Activated T-helper 2 cell treated with anti-CD3 and anti-CD28 coated beads, Interferon-gamma antibody, Interleukin-2, Interleukin-4, amounts not matched to agents 10 μg/mL and 5 μg/mL and 100 μg/mL, durations not matched to agents 14 hours and 24 hours and 36 hours (primary cell): ENCODE data around the gene TBXAS1. TPM values are rescaled to one million over a fixed set of nuclear protein-coding genes. Genes with fewer than 3 reads are reported as not detected.
"Not testable (repeated sequence)": the region's sequence is repeated elsewhere in the genome, so short reads cannot be mapped to it uniquely, and the experiment has no call there.

Experiments used
- DNase-seq: peaks from one replicate; pipeline ENCODE4 v3.0.0; 2021; ENCODE audit warnings: low spot score
- H3K27ac Mint-ChIP-seq: one replicate; pipeline ENCODE4 v1.8.0; 2021; ENCODE audit warnings: mixed read lengths
- H3K27me3 Mint-ChIP-seq: one replicate; pipeline ENCODE4 v1.8.0; 2021; ENCODE audit warnings: low read depth, mixed read lengths
- H3K36me3 Mint-ChIP-seq: one replicate; pipeline ENCODE4 v1.8.0; 2021; ENCODE audit warnings: low read depth, mixed read lengths
- H3K4me1 Mint-ChIP-seq: one replicate; pipeline ENCODE4 v1.8.0; 2021; ENCODE audit warnings: low read depth, mixed read lengths
- H3K4me3 Mint-ChIP-seq: one replicate; pipeline ENCODE4 v1.8.0; 2021; ENCODE audit warnings: low read depth, mild to moderate bottlenecking, moderate library complexity, mixed read lengths
- H3K9me3 Mint-ChIP-seq: one replicate; pipeline ENCODE4 v1.8.0; 2021; ENCODE audit warnings: mixed read lengths
- intact Hi-C: fragments of 100-400 bp; cut with micrococcal nuclease; formaldehyde crosslinking; loops from one replicate; pipeline ENCODE4 v1.15.1; 2023
- total RNA-seq: library from RNA; stranded (reverse); gene quantifications from 2 replicates; pipeline ENCODE4 v1.2.3, GENCODE V29; 2022

Gene TBXAS1
- total RNA-seq, 1 donor from 2014 or later, result 2.0 TPM

DNA sequence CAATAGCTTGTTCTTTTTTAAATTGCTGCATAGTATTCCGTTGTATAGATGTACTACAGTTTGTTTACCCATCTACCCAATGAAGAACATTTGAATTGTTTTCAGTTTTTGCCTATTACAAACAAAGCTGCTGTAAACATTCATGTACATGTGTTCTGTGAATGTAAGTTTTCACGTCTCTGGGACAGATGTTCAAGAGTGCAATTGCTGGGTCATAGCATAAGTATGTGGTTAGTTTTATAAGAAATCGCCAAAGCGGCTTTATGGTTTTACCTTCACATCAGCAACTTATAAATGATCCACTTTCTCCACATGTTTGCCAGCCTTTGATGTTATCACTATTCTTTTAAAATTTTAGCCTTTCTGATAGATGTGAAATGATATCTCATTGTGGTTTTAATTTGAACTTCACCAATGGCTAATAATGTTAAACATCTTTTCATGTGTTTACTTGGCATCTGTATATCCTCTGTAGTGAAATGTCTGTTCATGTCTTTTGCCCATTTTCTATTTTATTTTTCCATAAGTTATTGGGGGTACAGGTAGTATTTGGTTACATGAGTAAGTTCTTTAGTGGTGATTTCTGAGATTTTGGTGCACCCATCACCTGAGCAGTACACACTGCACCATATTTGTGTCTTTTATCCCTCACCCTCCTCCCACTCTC lies 73.5 kb downstream of the TBXAS1 start:
- Mint-ChIP-seq H3K27ac (no peak overlapping the region), H3K36me3 (no peaks in the 10 kb centered on the region), H3K4me3 (no peak overlapping the region), H3K9me3 (peaks cover 21% of the 10 kb centered on the region), H3K27me3 (peaks cover 25% of the 10 kb centered on the region), H3K4me1 (no peaks in the 10 kb centered on the region)
- intact Hi-C loops, result no loop called here
- no peak for DNase-seq

GRCh38 chr7:139903103-139903477 lies 74.0 kb downstream of the TBXAS1 start:
- H3K9me3 Mint-ChIP-seq, result peaks cover 24% of the 10 kb centered on the region
- not testable (repeated sequence) for H3K4me1 Mint-ChIP-seq, H3K4me3 Mint-ChIP-seq

GRCh38 chr7:139906879-139907278 lies 77.8 kb downstream of the TBXAS1 start:
- Mint-ChIP-seq H3K27ac (no peak overlapping the region), H3K27me3 (peaks cover 43% of the 10 kb centered on the region), H3K36me3 (no peaks in the 10 kb centered on the region), H3K9me3 (peaks cover 27% of the 10 kb centered on the region), H3K4me3 (no peak overlapping the region), H3K4me1 (peaks cover 5% of the 10 kb centered on the region)
- DNase-seq, result no peak
- intact Hi-C loops, result no loop called here

More at GRCh38 chr7:139903103-139903477, 74.0 kb downstream of the TBXAS1 start:
- DNase-seq, H3K27ac Mint-ChIP-seq, intact Hi-C loops, H3K36me3 Mint-ChIP-seq: not testable (repeated sequence)
- peaks cover 28% of the 10 kb centered on the region for H3K27me3 Mint-ChIP-seq

- DNase-seq, result no peak
- Mint-ChIP-seq H3K27ac (no peak overlapping the region), H3K9me3 (peaks cover 16% of the 10 kb centered on the region), H3K27me3 (peaks cover 40% of the 10 kb centered on the region), H3K36me3 (no peaks in the 10 kb centered on the region), H3K4me1 (peaks cover 5% of the 10 kb centered on the region), H3K4me3 (no peak overlapping the region)
- intact Hi-C loops, result no loop called here
These were observed 79.7 kb downstream of the TBXAS1 start for GRCh38 chr7:139908792-139909191.

GRCh38 chr7:139909379-139910050 lies 80.5 kb downstream of the TBXAS1 start:
- Mint-ChIP-seq H3K4me1 (peaks cover 5% of the 10 kb centered on the region), H3K27ac (no peak overlapping the region), H3K9me3 (peaks cover 13% of the 10 kb centered on the region), H3K4me3 (no peak overlapping the region), H3K27me3 (peaks cover 35% of the 10 kb centered on the region), H3K36me3 (no peaks in the 10 kb centered on the region)
- intact Hi-C loops, result no loop called here
- DNase-seq, result no peak

DNA sequence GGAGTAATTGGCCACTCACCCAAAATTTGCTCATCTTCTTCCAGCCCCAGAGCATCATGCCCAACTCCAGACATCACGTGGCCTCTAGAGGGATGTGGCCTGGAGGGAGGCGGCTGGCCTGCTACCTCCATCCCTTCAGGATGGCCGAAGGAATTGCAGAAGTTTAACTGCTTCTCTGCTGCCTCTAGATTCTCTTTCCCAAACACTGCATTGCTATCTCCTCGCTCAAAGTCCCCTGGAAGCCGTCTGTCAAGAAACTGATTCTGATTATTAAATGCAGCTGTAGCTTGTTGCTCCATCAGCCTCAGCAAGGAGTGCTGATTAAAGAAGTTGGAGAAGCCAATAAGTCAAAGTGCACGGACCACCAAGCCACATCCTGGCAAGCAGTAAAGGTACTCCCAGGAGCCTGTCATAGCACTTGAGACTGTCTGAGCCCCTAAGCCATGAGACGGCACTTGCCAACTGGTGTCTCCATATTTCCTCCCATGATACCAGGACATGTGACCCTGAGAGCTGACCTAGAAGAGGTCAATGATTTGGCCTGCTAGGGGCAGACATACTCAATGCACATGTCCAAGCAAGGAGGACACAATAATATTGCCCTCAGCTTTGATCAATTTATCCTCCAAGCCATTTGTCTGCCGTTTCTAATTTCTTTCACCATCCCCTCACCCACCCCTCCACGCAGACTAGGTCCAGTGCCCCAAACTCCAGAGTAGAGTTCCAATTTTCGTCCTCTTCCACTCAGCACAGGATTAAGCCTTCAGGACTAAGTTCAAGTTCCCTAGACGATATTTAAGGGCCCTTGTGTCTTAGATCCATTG lies 84.2 kb downstream of the TBXAS1 start:
- H3K36me3 Mint-ChIP-seq, result no peaks in the 10 kb centered on the region
- H3K4me3 Mint-ChIP-seq, result no peak overlapping the region
- peaks cover under 1% of the 10 kb centered on the region for H3K9me3 Mint-ChIP-seq
- no peak for DNase-seq
- peaks cover 19% of the 10 kb centered on the region for H3K4me1 Mint-ChIP-seq
- intact Hi-C loops, result no loop called here
- no peak overlapping the region for H3K27ac Mint-ChIP-seq
- peaks cover 15% of the 10 kb centered on the region for H3K27me3 Mint-ChIP-seq

DNA sequence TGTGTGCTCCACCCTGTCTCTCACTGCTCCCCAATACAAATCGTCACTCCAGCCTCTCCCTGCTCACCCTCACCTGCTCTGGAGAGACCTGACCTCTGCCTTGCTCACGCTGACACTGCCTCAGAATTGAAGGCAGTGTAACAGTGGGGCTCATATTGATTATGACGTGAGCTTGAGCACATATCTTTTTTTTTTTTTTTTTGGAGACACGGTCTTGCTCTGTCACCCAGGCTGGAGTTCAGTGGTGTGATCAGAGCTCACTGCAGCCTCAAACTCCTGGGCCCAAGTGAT lies 84.7 kb downstream of the TBXAS1 start:
- Mint-ChIP-seq H3K36me3 (no peaks in the 10 kb centered on the region), H3K27ac (no peak overlapping the region), H3K27me3 (peaks cover 12% of the 10 kb centered on the region), H3K4me3 (no peak overlapping the region), H3K4me1 (peaks cover 19% of the 10 kb centered on the region), H3K9me3 (no peaks in the 10 kb centered on the region)
- intact Hi-C loops, result no loop called here
- no peak for DNase-seq

GRCh38 chr7:139914306-139915267 lies 85.5 kb downstream of the TBXAS1 start:
- no peaks in the 10 kb centered on the region for H3K9me3 Mint-ChIP-seq
- peaks cover 19% of the 10 kb centered on the region for H3K4me1 Mint-ChIP-seq
- no peaks in the 10 kb centered on the region for H3K36me3 Mint-ChIP-seq
- intact Hi-C loops, result no loop called here
- H3K4me3 Mint-ChIP-seq, result no peak overlapping the region
- H3K27ac Mint-ChIP-seq, result no peak overlapping the region
- H3K27me3 Mint-ChIP-seq, result peaks cover 9% of the 10 kb centered on the region
- no peak for DNase-seq

- Mint-ChIP-seq H3K27me3 (peaks cover 9% of the 10 kb centered on the region), H3K27ac (no peak overlapping the region)
These were observed 86.3 kb downstream of the TBXAS1 start for GRCh38 chr7:139915268-139915863.

DNA sequence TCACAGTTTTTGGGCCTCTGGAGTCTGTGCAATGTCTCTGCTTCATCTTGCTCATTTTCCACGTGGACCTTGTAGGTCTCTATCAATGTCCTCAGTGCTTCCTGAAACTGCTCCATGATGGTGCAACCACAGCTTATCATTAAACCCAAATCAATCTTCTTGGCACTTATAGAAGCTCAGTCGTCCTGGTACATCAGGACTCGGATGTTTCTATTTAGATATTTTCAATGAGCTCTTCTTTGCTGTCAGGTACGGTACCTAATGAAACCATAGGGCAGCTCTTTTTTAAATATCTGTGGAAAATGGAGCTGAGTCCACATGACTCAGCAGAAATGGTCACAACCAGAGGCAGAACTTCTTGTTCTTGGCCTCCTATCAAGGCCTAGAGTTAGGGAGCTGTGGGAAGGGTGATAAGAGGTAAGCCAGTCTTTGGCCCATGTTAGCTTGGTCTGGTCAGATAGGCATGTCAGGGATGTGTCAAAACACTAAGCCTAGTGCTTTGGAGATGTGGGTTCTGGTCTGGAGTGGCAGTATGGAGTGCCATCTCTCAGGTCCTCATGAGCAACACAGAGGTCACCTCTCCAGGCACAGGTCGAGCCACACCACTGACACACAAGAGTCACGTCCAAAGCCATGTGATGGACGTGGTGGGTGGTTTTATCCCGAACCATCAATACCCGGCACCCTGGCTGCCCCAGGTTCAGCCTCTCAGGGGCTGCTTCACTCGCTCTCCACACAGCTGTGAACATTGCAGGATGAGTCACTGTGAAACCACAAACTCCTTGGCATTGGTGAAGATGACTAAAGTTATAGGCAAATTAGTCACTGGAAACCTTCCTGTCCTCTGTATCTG lies 87.0 kb downstream of the TBXAS1 start:
- no peak overlapping the region for H3K4me3 Mint-ChIP-seq
- peaks cover 19% of the 10 kb centered on the region for H3K4me1 Mint-ChIP-seq
- H3K27me3 Mint-ChIP-seq, result peaks cover 5% of the 10 kb centered on the region
- intact Hi-C loops, result loop anchor here (1.0 to 2.0 kb wide), 6 partner anchors 25 to 269 kb away; no protein-coding TSS in a partner anchor
- peak overlapping the region; percentile 9 for H3K27ac Mint-ChIP-seq
- H3K36me3 Mint-ChIP-seq, result no peaks in the 10 kb centered on the region
- no peaks in the 10 kb centered on the region for H3K9me3 Mint-ChIP-seq
- peak; percentile 55 for DNase-seq

More at GRCh38 chr7:139915268-139915863, 86.3 kb downstream of the TBXAS1 start:
- Mint-ChIP-seq H3K9me3 (no peaks in the 10 kb centered on the region), H3K4me3 (no peak overlapping the region), H3K36me3 (no peaks in the 10 kb centered on the region), H3K4me1 (peaks cover 19% of the 10 kb centered on the region)
- intact Hi-C loops, result no loop called here
- no peak for DNase-seq

GRCh38 chr7:139916717-139917395 lies 87.8 kb downstream of the TBXAS1 start:
- intact Hi-C loops, result loop anchor here (1.0 to 2.0 kb wide), 6 partner anchors 24 to 270 kb away; no protein-coding TSS in a partner anchor
- Mint-ChIP-seq H3K9me3 (no peaks in the 10 kb centered on the region), H3K27me3 (peaks cover 2% of the 10 kb centered on the region), H3K4me1 (peaks cover 19% of the 10 kb centered on the region), H3K27ac (peak overlapping the region; percentile 11), H3K36me3 (no peaks in the 10 kb centered on the region), H3K4me3 (no peak overlapping the region)
- no peak for DNase-seq
